GM12801 (cell line): ENCODE results near the gene AIG1.

Experiments used
- TF ChIP-seq, protein P1 (sequence below): IDR thresholded peaks from one replicate; pipeline ENCODE4 v1.5.1; 2011; ENCODE audit warnings: control low read depth; ENCODE audit not compliant: insufficient read length; ENCODE audit errors: extremely low read depth

Gene AIG1

DNA sequence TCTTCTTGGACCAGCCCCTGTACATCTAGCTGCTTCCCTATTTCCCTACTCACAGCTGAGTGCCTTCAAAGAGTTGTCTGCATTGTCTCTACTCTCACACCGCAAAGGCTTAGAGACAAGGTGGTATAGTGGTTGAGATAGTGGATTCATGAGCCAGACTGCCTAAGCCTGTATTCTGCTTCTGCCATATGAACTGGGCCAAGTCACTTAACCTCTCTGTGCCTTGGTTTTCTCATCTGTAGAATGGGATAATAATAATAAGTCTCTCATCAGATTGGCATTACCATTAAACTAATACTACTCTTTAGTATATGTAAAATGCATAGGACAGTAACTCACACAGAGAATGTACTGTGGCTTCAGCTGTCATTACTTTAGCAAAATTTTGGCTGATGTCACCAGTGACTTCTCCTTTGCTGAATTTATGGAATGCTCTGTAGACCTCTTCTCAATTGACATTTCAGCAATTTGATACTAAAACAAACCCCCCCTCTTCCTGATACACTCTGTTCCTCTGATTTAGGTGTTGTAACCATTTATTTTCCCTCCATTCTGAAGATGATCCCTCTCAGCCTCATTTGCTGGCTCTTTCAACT lies 233.7 kb downstream of the AIG1 start:
- TF ChIP-seq, protein P1, sequence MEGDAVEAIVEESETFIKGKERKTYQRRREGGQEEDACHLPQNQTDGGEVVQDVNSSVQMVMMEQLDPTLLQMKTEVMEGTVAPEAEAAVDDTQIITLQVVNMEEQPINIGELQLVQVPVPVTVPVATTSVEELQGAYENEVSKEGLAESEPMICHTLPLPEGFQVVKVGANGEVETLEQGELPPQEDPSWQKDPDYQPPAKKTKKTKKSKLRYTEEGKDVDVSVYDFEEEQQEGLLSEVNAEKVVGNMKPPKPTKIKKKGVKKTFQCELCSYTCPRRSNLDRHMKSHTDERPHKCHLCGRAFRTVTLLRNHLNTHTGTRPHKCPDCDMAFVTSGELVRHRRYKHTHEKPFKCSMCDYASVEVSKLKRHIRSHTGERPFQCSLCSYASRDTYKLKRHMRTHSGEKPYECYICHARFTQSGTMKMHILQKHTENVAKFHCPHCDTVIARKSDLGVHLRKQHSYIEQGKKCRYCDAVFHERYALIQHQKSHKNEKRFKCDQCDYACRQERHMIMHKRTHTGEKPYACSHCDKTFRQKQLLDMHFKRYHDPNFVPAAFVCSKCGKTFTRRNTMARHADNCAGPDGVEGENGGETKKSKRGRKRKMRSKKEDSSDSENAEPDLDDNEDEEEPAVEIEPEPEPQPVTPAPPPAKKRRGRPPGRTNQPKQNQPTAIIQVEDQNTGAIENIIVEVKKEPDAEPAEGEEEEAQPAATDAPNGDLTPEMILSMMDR, result no peak

DNA sequence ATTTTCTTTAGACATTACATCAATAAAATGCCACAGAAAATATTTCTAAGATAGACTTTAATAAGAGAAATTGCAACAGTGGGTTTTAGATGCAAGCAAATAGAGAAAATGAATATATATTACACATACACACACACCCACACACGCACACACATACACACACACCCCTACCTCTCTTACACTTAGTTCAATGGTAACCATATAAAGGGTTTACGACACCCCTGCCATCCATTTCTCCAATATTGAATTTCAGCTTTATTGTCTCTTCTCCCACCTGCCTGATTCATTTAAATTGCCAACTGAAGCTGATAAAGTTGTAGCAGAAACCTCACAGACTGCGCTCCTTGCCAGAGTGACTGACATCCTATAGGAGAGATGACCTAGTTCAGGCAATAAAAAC lies 235.2 kb downstream of the AIG1 start:
- TF ChIP-seq, protein P1, result no peak

DNA sequence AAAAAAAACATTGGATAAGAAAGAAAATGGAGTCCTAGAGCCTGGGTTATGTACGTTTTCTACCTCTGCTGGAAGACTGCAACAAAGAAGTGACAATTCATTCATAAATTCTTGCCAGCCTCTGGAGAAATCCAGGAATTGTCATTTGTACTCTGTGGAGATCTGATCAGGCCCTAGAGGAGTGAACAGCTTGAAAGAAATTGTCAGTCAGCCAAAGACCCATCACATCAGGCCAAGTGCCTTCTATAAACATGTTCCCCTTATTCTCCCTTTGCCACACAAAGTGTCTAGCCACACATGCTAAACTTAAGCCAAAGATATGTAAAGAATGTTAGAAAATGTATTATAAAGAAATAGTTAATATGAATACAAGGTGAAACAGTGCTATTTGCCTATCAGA lies 237.4 kb downstream of the AIG1 start:
- TF ChIP-seq, protein P1, result no peak

DNA sequence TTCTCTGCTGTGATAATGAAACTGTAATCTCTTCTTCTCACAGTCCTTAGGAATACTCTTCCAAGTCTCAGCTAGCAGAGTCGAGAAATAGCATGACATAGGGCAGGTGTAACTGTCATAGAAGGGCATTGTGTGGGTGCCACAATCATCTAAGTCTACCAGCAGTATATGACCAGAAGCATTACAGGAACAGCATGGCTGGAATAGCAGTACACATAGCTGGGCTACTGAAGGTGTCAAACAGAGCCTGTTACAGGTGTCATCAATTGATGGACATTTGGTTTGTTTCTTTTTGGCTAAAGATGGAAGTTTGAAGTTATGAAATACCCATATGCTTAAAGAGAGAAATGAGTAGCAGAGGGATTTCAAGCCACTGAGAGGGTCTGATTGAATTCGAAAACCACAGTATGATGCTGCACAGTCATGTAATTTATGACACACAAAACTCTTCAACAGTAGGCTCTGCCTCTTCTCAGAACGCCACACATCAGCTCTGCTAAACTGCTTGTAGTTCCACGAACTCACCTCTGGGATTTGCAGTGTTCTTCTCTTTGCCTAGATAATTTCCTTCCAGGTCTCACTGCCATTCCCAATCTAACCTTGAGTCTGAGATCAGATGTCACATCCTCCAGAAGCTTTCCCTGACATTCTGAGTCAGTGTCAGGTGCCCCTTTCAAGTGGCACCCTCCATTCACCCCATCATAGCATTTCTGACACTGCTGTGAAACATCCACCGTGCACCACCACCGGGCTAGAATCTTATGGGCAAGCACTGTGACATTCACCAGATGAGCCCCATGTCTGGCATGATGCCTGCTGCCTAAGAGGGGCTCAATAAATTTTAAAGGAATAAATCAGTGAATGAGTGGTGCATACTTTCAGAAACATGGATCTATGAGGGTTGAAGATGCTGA lies 238.8 kb downstream of the AIG1 start:
- TF ChIP-seq, protein P1, result no peak

DNA sequence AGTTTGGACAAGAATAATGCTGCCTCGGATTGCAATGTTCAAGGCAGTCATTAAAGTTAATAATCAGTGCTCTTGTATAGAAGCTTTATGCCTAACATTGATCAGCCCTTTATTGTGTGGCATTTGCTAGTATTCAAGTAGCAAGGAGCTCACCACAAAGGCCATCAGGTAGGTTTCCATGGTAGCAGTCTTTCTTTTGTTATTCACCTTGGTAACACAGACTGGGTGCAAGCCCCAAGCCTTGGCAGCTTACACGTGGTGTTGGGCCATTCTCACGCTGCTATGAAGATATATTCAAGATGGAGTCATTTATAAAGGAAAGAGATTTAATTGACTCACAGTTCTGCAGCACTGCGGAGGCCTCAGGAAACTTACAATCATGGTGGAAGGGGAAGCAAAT lies 240.5 kb downstream of the AIG1 start:
- TF ChIP-seq, protein P1, result no peak

DNA sequence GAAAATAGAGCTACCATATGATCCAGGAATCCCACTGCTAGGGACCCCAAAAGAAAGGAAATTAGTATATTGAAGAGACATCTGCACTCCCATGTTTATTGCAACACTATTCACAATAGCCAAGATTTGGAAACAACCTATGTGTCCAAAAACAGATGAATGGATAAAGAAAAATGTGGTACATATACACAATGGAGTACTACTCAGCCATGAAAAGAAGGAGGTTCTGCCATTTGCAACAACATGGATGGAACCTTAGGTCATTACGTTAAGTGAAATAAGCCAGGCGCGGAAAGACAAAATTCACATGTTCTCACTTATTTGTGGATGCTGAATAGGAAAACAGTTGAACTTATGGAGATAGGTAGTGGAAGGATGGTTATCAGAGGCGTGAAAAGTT lies 252.5 kb downstream of the AIG1 start:
- TF ChIP-seq, protein P1, result no peak

DNA sequence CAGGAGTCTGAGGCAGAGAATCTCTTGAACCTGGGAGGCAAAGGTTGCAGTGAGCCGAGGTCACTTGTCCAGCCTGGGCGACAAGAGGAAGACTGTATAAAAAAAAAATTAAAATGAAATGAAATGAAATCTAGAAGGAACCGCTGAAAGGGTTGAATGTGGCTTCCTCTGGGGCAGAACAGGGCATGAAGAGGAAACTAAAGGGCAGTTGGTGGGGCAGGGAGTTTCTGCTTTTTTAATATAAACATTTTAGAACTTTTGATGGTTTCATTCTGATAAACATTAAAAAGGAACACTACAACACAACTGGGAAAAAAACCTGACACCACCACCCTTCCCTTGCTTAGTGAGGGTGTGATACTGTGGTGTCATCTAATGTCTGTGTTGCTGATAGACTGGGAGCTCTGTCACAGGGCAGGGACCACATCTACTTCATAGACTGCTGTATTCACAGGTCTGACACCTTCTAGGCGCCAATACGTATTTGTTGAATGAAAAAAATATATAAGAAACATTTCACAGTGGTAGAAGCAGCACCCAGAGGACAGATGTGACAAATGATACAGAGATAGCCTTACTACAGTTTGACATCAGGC lies 260.9 kb downstream of the AIG1 start:
- TF ChIP-seq, protein P1, result no peak
